ENCODE measurements around the gene TLE1.

DNA sequence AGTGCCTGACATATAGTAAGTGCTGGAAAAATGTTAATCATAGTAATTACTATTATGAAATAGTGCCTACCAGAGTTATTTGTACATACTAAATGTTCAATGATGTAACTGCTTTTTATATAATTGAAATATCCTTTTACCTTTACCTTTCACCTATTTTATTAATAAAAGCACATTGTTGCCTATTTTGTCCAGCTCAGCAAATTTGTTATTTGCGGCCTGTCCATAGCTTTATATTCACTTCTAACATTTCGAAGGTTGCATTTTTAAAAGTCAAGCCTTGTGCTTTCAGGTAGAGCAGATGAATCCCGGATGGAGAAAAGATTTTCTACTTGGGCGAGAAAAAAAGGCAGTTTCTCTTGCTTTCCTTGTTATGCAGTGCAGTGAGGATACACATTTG lies 119.3 kb downstream of the TLE1 start:
- TF ChIP-seq, protein P1, sequence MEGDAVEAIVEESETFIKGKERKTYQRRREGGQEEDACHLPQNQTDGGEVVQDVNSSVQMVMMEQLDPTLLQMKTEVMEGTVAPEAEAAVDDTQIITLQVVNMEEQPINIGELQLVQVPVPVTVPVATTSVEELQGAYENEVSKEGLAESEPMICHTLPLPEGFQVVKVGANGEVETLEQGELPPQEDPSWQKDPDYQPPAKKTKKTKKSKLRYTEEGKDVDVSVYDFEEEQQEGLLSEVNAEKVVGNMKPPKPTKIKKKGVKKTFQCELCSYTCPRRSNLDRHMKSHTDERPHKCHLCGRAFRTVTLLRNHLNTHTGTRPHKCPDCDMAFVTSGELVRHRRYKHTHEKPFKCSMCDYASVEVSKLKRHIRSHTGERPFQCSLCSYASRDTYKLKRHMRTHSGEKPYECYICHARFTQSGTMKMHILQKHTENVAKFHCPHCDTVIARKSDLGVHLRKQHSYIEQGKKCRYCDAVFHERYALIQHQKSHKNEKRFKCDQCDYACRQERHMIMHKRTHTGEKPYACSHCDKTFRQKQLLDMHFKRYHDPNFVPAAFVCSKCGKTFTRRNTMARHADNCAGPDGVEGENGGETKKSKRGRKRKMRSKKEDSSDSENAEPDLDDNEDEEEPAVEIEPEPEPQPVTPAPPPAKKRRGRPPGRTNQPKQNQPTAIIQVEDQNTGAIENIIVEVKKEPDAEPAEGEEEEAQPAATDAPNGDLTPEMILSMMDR (IDR thresholded peaks at IDR 0.05; ENCODE audit: low read depth, low read length): no peak
- TF ChIP-seq EZH2phosphoT487 (IDR thresholded peaks at IDR 0.05; ENCODE audit: low read depth): no peak
